ENCODE results near the gene DET1.
"Not testable (repeated sequence)": the region's sequence is repeated elsewhere in the genome, so short reads cannot be mapped to it uniquely, and the experiment has no call there.

The DET1 gene

GRCh38 chr15:88469321-88469720 is 77.2 kb downstream of the DET1 start (continued):
- no peak for TF ChIP-seq ZBTB10 (tag by site-specific recombination; IDR thresholded peaks at IDR 0.05)
- no peak for TF ChIP-seq ATF2 (tag by site-specific recombination; IDR thresholded peaks at IDR 0.05; ENCODE audit: low read depth)
- no peak for TF ChIP-seq GLI2 (tag by site-specific recombination; IDR thresholded peaks at IDR 0.05; ENCODE audit: borderline replicate concordance, low read depth)
- TF ChIP-seq ZNF426 (tag by site-specific recombination; IDR thresholded peaks at IDR 0.05): no peak
- no peak for TF ChIP-seq ZBTB7A (tag by site-specific recombination; IDR thresholded peaks at IDR 0.05; ENCODE audit: low read depth)
- no peak for TF ChIP-seq KLF8 (tag by site-specific recombination; IDR thresholded peaks at IDR 0.05)
- TF ChIP-seq ZSCAN16 (tag by site-specific recombination; IDR thresholded peaks at IDR 0.05): no peak
- no peak for TF ChIP-seq ZNF266 (tag by site-specific recombination; IDR thresholded peaks at IDR 0.05; ENCODE audit: low read depth)

GRCh38 chr15:88468721-88469120 is 77.8 kb downstream of the DET1 start:
- H3K4me3 ChIP-seq (ENCODE audit: low read depth, low read length); H3K9me3 ChIP-seq (ENCODE audit: control insufficient read depth, insufficient read depth, low read depth, low read length); H3K27ac ChIP-seq (ENCODE audit: extremely low read depth, low read depth, low read length); H3K4me1 ChIP-seq (ENCODE audit: control insufficient read depth, insufficient read depth, low read length); POLR2A ChIA-PET: not testable (repeated sequence)
- CTCF ChIA-PET: interaction anchor here (0.6 to 3.5 kb wide), 6 partner anchors 14 to 1229 kb away, joined by 3 to 22 read pairs (median 5); no protein-coding TSS in a partner anchor
- H3K36me3 ChIP-seq (ENCODE audit: control insufficient read depth in 2 of 2, insufficient read depth in 1 of 2, low read length in 2 of 2): peaks cover 34 to 67% of the 10 kb centered on the region in 2 experiments

- CTCF ChIA-PET: interaction anchor here (0.6 to 3.5 kb wide), 7 partner anchors 12 to 1228 kb away, joined by 3 to 22 read pairs (median 3); no protein-coding TSS in a partner anchor
- peaks cover 34 to 68% of the 10 kb centered on the region in 2 experiments for H3K36me3 ChIP-seq (ENCODE audit: control insufficient read depth in 2 of 2, insufficient read depth in 1 of 2, low read length in 2 of 2)
Observed at GRCh38 chr15:88467935-88468528, 78.4 kb downstream of the DET1 start.

More at GRCh38 chr15:88467935-88468528, 78.4 kb downstream of the DET1 start:
- no peak for TF ChIP-seq ZXDB (tag by site-specific recombination; IDR thresholded peaks at IDR 0.05)
- no peak for TF ChIP-seq ZNF670 (tag by site-specific recombination; IDR thresholded peaks at IDR 0.05; ENCODE audit: low read depth)
- no peak for TF ChIP-seq ZNF174 (tag by site-specific recombination; IDR thresholded peaks at IDR 0.05)
- peak; percentile 35; the same call in 1 of the 2 replicates for TF ChIP-seq CTCF (tag by site-specific recombination; IDR thresholded peaks at IDR 0.05)
- POLR2A ChIA-PET: interaction anchor here (0.7 to 2.7 kb wide), 15 partner anchors 10 to 171 kb away, joined by 3 to 19 read pairs (median 4); partner anchors contain the start of genes AEN and ISG20
- Histone ChIP-seq H3K27ac (ENCODE audit: extremely low read depth, low read depth, low read length) (peak overlapping the region; percentile 83; the same call in 1 of the 2 replicates), H3K9me3 (ENCODE audit: control insufficient read depth, insufficient read depth, low read depth, low read length) (no peaks in the 10 kb centered on the region), H3K4me3 (ENCODE audit: low read depth, low read length) (peak overlapping the region; percentile 96), H3K4me1 (ENCODE audit: control insufficient read depth, insufficient read depth, low read length) (peaks cover 4% of the 10 kb centered on the region; the same call in 1 of the 2 replicates)

All from HEK293 (cell line).